Stimulated activated CD8-positive, alpha-beta memory T cell treated with anti-CD3 and anti-CD28 coated beads, Interleukin-2, amount 100 ng/mL, for 48 hours (primary cell): ENCODE measurements around the gene LCP1.

Experiments used
- DNase-seq, 2 donors: peaks; one replicate each; pipeline ENCODE4 v3.0.0-alpha.2; 2020; ENCODE audit warnings: low read depth in 2 of 2

The LCP1 gene

GRCh38 chr13:46158983-46159382 lies 23.0 kb downstream of the LCP1 start:
- DNase-seq = no peak

- DNase-seq = no peak
These were observed 23.8 kb downstream of the LCP1 start for GRCh38 chr13:46158222-46158621.

GRCh38 chr13:46154136-46154801 lies 27.7 kb downstream of the LCP1 start:
- DNase-seq = no peak

GRCh38 chr13:46152627-46153328 lies 29.2 kb downstream of the LCP1 start:
- DNase-seq = no peak

GRCh38 chr13:46150134-46150693 lies 31.8 kb downstream of the LCP1 start:
- DNase-seq = no peak

GRCh38 chr13:46149272-46150133 lies 32.5 kb downstream of the LCP1 start:
- no peak for DNase-seq

- no peak for DNase-seq
These were observed 35.1 kb downstream of the LCP1 start for GRCh38 chr13:46146898-46147297.

GRCh38 chr13:46145950-46146349 lies 36.0 kb downstream of the LCP1 start:
- no peak for DNase-seq

- DNase-seq = no peak
These were observed 36.8 kb downstream of the LCP1 start for GRCh38 chr13:46145135-46145534.

GRCh38 chr13:46143184-46143701 lies 38.7 kb downstream of the LCP1 start:
- no peak for DNase-seq

- DNase-seq = no peak
These were observed 39.2 kb downstream of the LCP1 start for GRCh38 chr13:46142776-46143175.

GRCh38 chr13:46140044-46140443 lies 41.9 kb downstream of the LCP1 start:
- no peak for DNase-seq

GRCh38 chr13:46137627-46138317 lies 44.2 kb downstream of the LCP1 start:
- no peak for DNase-seq

GRCh38 chr13:46136688-46137087 lies 45.3 kb downstream of the LCP1 start:
- DNase-seq = no peak

- DNase-seq = no peak
These were observed 46.9 kb downstream of the LCP1 start for GRCh38 chr13:46134961-46135522.

- no peak for DNase-seq
These were observed 47.5 kb downstream of the LCP1 start for GRCh38 chr13:46134494-46134893.

- DNase-seq = no peak
These were observed 49.9 kb downstream of the LCP1 start for GRCh38 chr13:46132109-46132508.

- DNase-seq = no peak
These were observed 50.3 kb downstream of the LCP1 start for GRCh38 chr13:46131705-46132104.

GRCh38 chr13:46129955-46130618 lies 51.9 kb downstream of the LCP1 start:
- DNase-seq = no peak

GRCh38 chr13:46129124-46129523 lies 52.9 kb downstream of the LCP1 start:
- DNase-seq = no peak
